Erythroblast (primary cell): ENCODE data around the gene IL36B.

Experiments used
- GATA1 ChIP-seq: IDR thresholded peaks from 2 replicates; pipeline ENCODE4 v1.6.1; 2011; ENCODE audit warnings: low read depth, mild to moderate bottlenecking, control low read depth, low read length, moderate library complexity
- POLR2A ChIP-seq: IDR thresholded peaks from 2 replicates; pipeline ENCODE4 v1.6.1; 2011; ENCODE audit warnings: mild to moderate bottlenecking, low read length

DNA sequence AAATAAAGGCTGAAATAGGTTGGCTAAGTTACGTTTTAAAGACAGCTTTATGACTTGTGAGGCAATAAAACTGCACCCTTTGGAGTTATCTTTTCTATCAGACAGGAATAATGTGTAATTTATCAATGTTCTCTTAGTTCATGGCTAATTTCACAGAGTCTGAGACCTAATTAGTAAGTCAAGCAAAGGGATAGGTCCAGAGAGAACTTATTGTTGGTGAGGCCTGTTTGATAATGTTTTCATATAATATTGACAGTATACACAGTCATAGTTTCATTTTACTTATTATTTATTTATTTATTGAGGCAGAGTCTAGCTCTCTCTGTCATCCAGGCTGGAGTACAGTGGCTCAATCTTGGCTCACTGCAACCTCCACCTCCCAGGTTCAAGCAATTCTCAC is 4.5 kb upstream of the IL36B start:
- TF ChIP-seq POLR2A (no peak), GATA1 (no peak)
